ENCODE results near the gene TRIM9.

TRIM9 gene

GRCh38 chr14:50936016-50936340 is 158.9 kb downstream of the TRIM9 start:
- H3K4me3 ChIP-seq (replicated peaks; ENCODE audit: low read depth, low read length): no peak overlapping the region
- no peak for DNase-seq (ENCODE audit: low read depth)
- TF ChIP-seq, protein P1, sequence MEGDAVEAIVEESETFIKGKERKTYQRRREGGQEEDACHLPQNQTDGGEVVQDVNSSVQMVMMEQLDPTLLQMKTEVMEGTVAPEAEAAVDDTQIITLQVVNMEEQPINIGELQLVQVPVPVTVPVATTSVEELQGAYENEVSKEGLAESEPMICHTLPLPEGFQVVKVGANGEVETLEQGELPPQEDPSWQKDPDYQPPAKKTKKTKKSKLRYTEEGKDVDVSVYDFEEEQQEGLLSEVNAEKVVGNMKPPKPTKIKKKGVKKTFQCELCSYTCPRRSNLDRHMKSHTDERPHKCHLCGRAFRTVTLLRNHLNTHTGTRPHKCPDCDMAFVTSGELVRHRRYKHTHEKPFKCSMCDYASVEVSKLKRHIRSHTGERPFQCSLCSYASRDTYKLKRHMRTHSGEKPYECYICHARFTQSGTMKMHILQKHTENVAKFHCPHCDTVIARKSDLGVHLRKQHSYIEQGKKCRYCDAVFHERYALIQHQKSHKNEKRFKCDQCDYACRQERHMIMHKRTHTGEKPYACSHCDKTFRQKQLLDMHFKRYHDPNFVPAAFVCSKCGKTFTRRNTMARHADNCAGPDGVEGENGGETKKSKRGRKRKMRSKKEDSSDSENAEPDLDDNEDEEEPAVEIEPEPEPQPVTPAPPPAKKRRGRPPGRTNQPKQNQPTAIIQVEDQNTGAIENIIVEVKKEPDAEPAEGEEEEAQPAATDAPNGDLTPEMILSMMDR (IDR thresholded peaks at IDR 0.05; ENCODE audit: low read length, missing control alignments): no peak

- no peak for DNase-seq (ENCODE audit: low read depth)
- TF ChIP-seq, protein P1 (IDR thresholded peaks at IDR 0.05; ENCODE audit: low read length, missing control alignments): no peak
- H3K4me3 ChIP-seq (replicated peaks; ENCODE audit: low read depth, low read length): no peak overlapping the region
Measured at GRCh38 chr14:50935126-50936015, 159.5 kb downstream of the TRIM9 start.

DNA sequence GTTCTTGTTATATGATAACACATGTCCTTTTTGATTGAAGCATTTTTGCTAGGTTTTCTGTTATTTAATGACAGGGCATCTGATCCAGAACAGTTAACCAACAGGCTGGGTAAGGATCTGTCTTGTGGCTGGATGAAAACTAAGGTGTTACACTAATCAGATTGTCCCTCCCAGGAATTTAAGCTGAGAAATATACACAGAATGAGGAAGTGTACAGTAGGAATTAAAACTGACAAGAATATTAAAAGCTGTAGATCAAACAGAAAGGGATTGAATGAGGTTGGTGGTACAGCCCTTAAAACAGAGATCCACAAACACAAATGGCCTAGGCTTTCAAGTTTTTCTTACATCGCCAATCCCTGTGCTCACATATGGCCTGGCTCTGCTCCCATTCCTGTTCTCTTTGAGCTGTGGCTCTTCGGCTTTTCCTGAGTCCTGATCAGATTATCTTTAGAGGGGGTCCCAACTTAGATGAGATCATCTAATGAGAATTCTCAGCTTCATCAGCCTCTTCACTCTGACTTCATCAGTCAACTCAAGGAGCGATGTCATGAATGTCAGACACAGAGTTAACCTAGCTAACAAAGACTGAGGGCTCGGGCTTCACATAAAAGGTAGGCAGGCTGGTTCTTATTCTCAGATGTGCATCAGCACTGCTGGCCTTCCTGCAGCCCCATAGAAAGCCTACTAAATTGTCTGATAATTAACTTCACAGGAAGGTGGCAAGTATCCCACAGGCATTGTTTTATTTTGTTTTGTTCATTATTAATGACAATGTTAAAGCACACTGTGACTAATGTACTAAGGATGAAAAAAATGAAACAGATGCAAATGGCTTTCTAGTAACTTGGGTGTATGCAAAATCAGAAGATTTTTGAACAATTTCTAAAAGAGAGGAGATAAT is 162.1 kb downstream of the TRIM9 start:
- DNase-seq (ENCODE audit: low read depth): no peak
- TF ChIP-seq, protein P1 (IDR thresholded peaks at IDR 0.05; ENCODE audit: low read length, missing control alignments): no peak
- H3K4me3 ChIP-seq (replicated peaks; ENCODE audit: low read depth, low read length): no peak overlapping the region

GRCh38 chr14:50932156-50932555 is 162.7 kb downstream of the TRIM9 start:
- TF ChIP-seq, protein P1 (IDR thresholded peaks at IDR 0.05; ENCODE audit: low read length, missing control alignments): no peak
- H3K4me3 ChIP-seq (replicated peaks; ENCODE audit: low read depth, low read length): no peak overlapping the region
- no peak for DNase-seq (ENCODE audit: low read depth)

DNA sequence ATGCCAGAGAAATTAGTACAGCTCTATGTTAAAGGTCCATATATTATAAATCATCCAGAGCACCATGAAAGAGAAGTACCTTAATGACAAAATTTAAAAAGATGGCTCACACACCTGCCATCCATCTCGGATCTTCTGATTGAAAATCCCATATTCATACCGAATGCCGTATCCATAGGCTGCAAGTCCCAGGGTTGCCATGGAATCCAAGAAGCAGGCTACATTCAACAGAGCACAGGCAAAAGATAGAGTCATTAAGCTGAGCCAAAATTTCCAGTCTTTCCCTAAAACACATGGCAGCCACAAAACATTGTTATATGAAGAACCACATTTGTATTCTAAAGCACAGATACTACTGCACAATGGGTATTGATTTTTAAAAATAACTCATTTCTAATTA is 163.3 kb downstream of the TRIM9 start:
- no peak for DNase-seq (ENCODE audit: low read depth)
- TF ChIP-seq, protein P1 (IDR thresholded peaks at IDR 0.05; ENCODE audit: low read length, missing control alignments): no peak
- H3K4me3 ChIP-seq (replicated peaks; ENCODE audit: low read depth, low read length): no peak overlapping the region

- no peak for DNase-seq (ENCODE audit: low read depth)
- TF ChIP-seq, protein P1 (IDR thresholded peaks at IDR 0.05; ENCODE audit: low read length, missing control alignments): no peak
- H3K4me3 ChIP-seq (replicated peaks; ENCODE audit: low read depth, low read length): no peak overlapping the region
Measured at GRCh38 chr14:50929506-50929905, 165.4 kb downstream of the TRIM9 start.

Data from fibroblast of pulmonary artery (primary cell).